ENCODE data around the gene B4GALT1.

B4GALT1 gene

DNA sequence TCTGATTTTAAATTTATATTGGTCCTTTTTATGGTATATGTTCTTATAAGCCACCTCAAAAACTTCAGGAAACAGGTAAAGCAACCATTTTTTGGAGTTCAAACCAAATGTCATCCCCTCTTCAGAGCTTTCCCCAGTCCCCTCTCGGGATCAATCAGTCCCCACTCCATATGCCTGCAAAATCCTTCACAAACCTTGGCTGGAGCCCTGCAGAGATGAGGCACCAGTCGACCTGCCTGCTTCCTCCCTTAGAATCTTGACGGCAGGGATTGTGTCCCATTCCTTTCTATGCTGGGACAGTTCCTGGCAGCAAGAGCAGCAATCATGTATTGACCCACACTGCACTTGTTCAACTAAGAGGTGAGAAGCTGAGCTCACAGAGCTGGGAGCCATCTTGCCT lies 22.6 kb downstream of the B4GALT1 start:
- DNase-seq, result no peak
- H3K27me3 ChIP-seq, result no peaks in the 10 kb centered on the region
- no peaks in the 10 kb centered on the region for H3K36me3 ChIP-seq
- no peak for TF ChIP-seq CTCF (IDR thresholded peaks at IDR 0.05; ENCODE audit: low read depth, low read length)
- H3K4me3 ChIP-seq (ENCODE audit: low read depth, low read length), result no peak overlapping the region
- no peaks in the 10 kb centered on the region for H3K9me3 ChIP-seq
- no peaks in the 10 kb centered on the region for H3K4me1 ChIP-seq

GRCh38 chr9:33143241-33143661 lies 23.9 kb downstream of the B4GALT1 start:
- no peaks in the 10 kb centered on the region for H3K27me3 ChIP-seq
- no peak for DNase-seq
- H3K4me1 ChIP-seq, result no peaks in the 10 kb centered on the region
- no peak overlapping the region for H3K4me3 ChIP-seq (ENCODE audit: low read depth, low read length)
- H3K36me3 ChIP-seq, result no peaks in the 10 kb centered on the region
- H3K9me3 ChIP-seq, result no peaks in the 10 kb centered on the region
- TF ChIP-seq CTCF (IDR thresholded peaks at IDR 0.05; ENCODE audit: low read depth, low read length), result no peak

DNA sequence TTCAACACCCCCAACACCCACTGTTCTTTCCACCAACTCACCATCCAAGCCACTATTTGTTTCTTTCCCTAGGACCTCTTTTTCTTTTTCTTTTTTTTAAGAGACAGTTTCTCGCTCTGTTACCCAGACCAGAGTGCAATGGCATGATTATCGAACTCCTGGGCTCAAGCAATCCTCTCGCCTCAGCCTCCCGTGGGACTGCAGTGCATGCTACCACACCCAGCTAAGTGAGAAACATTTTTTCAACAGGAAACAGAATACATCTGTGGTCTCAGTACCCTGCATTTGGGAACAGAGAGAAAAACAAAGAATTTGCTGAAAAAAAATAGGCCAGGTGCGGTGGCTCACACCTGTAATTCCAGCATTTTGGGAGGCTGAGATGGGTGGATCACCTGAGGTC lies 24.6 kb downstream of the B4GALT1 start:
- Histone ChIP-seq H3K9me3 (no peaks in the 10 kb centered on the region), H3K4me1 (no peaks in the 10 kb centered on the region), H3K36me3 (no peaks in the 10 kb centered on the region), H3K4me3 (ENCODE audit: low read depth, low read length) (no peak overlapping the region), H3K27me3 (no peaks in the 10 kb centered on the region)
- DNase-seq, result no peak
- TF ChIP-seq CTCF (IDR thresholded peaks at IDR 0.05; ENCODE audit: low read depth, low read length), result no peak

- TF ChIP-seq CTCF (IDR thresholded peaks at IDR 0.05; ENCODE audit: low read depth, low read length), result no peak
- no peak overlapping the region for H3K4me3 ChIP-seq (ENCODE audit: low read depth, low read length)
- DNase-seq, result no peak
- H3K4me1 ChIP-seq, result no peaks in the 10 kb centered on the region
- no peaks in the 10 kb centered on the region for H3K27me3 ChIP-seq
- no peaks in the 10 kb centered on the region for H3K36me3 ChIP-seq
- H3K9me3 ChIP-seq, result no peaks in the 10 kb centered on the region
Measured at GRCh38 chr9:33140401-33141360, 26.5 kb downstream of the B4GALT1 start.

GRCh38 chr9:33139421-33140228 lies 27.5 kb downstream of the B4GALT1 start:
- H3K4me1 ChIP-seq, result no peaks in the 10 kb centered on the region
- peak; percentile 29 for DNase-seq
- H3K9me3 ChIP-seq, result no peaks in the 10 kb centered on the region
- H3K27me3 ChIP-seq, result no peaks in the 10 kb centered on the region
- H3K4me3 ChIP-seq (ENCODE audit: low read depth, low read length), result no peak overlapping the region
- H3K36me3 ChIP-seq, result no peaks in the 10 kb centered on the region
- TF ChIP-seq CTCF (IDR thresholded peaks at IDR 0.05; ENCODE audit: low read depth, low read length), result no peak

All from BE2C (cell line).